SIG-M5 (cell line): Measurements from ENCODE around the gene PGAP1.

Source experiments
- DNase-seq: peaks from one replicate; lab custom pipeline; 2025; lab: John Stamatoyannopoulos, UW

Gene PGAP1, protein sequence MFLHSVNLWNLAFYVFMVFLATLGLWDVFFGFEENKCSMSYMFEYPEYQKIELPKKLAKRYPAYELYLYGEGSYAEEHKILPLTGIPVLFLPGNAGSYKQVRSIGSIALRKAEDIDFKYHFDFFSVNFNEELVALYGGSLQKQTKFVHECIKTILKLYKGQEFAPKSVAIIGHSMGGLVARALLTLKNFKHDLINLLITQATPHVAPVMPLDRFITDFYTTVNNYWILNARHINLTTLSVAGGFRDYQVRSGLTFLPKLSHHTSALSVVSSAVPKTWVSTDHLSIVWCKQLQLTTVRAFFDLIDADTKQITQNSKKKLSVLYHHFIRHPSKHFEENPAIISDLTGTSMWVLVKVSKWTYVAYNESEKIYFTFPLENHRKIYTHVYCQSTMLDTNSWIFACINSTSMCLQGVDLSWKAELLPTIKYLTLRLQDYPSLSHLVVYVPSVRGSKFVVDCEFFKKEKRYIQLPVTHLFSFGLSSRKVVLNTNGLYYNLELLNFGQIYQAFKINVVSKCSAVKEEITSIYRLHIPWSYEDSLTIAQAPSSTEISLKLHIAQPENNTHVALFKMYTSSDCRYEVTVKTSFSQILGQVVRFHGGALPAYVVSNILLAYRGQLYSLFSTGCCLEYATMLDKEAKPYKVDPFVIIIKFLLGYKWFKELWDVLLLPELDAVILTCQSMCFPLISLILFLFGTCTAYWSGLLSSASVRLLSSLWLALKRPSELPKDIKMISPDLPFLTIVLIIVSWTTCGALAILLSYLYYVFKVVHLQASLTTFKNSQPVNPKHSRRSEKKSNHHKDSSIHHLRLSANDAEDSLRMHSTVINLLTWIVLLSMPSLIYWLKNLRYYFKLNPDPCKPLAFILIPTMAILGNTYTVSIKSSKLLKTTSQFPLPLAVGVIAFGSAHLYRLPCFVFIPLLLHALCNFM

GRCh38 chr2:196926562-196927375 lies at the start of gene PGAP1:
TSS of gene PGAP1 (minus strand) at chr2:196926707. CDS start at chr2:196926616, 91 bp downstream.
- DNase-seq: no peak

DNA sequence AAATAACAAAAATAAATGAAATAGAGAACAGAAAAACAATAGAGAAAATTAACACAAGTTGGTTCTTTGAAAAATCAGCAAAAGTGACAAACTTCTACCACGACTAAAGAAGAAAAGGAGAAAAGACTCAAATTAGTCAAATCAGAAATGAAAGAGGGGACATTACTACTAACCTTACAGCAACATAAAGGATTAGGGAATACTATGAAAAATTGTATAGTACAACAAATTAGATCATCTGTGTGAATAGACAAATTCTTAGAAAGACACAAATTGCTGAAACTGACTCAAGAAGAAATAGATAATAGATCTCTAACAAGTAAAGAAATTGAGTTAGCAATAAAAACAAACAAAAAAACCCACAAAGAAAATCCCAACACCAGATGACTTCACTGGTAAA lies 48.5 kb upstream of the PGAP1 start:
- no peak for DNase-seq

DNA sequence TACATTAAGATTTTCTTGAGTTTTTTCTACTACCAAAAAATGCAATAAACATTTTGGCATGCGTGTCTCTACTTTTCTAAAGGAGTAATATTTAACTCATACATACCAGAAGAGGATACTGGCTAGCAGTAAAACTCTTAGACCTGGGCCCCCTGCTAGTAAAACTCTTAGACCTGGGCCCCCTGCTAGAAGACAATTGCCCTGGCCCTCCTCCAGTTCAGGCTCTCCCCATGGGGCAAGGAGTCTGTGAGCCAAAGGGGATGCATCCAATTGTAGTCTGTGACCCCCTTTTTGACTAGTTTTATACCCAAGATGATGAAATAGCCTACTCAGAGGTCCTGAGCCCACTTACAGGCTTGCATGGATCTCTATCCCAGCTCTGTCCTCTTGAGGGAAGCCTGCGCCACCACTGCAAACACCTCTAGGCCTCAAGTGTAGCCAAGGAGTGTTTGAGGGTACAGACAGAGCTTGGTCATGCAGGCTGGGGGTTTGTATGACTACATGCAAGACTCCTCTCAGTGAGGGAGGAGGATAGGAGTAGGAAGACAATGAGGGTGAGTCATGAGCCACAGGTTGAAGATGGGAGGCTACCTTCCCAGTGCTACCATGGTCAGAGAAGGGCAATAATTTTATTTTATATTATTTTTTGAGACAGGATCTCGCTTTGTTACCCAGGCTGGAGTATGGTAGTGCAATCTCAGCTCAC lies 45.2 kb upstream of the PGAP1 start:
- no peak for DNase-seq

DNA sequence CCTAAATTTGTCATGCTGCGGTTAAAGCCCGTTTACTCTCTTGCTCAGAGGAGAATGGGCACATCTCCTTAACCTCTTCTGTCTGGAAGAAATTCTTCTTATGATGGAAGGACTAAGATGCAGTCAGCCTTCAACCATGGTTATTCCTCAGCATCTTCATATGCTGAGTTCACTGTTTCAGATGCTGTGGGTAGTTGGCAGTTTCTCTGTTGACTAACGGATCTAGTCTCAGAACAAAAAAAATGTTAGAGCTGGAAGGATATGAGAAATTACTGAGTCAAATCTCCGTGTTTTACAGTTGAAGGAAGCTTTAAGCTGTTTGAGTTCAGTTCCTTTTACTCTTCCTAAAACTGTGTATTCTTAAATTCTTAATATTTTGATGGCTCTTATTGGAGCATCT lies 43.6 kb upstream of the PGAP1 start:
- no peak for DNase-seq

- DNase-seq: no peak
These were observed 42.0 kb upstream of the PGAP1 start for GRCh38 chr2:196968516-196968915.

DNA sequence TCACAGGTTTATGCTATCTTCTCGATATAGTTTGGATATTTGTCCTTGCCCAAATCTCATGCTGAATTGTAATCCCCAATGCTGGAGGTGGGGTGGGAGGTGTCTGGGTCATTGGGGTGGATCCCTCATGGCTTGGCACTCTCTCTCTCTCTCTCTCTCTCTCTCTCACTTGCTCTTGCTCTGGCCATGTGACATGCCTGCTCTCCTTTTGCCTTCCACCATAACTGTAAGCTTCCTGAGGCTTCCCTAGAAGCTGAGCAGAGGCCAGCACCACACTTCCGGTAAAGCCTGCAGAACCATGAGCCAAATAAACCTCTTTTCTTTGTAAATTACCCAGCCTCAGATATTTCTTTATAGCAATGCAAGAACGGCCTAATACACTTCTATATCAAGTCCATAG lies 41.3 kb upstream of the PGAP1 start:
- no peak for DNase-seq

DNA sequence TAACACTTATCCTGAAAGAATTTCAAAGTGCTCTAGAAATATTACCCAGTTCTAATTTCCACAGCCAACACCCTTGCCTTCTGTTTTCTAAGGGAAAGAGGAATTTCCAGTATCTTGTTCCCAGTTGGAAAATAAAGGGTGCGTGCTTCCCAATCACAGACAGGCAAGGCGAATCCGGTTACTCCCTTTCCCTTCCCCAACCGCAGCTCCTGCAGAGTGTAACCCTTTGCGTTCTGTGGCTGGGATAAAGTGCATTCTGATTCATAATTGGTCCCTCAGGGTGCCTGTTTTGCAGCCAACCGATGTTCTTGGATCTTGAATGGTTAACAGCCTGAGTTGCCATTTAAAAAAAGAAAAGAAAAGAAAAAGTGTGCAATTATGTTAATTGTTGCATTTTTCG lies 40.6 kb upstream of the PGAP1 start:
- no peak for DNase-seq

- DNase-seq: no peak
These were observed 39.6 kb upstream of the PGAP1 start for GRCh38 chr2:196966061-196966460.

- DNase-seq: no peak
These were observed 39.1 kb upstream of the PGAP1 start for GRCh38 chr2:196965651-196966050.

GRCh38 chr2:196963961-196964360 lies 37.5 kb upstream of the PGAP1 start:
- DNase-seq: no peak

GRCh38 chr2:196963043-196963442 lies 36.5 kb upstream of the PGAP1 start:
- DNase-seq: no peak

DNA sequence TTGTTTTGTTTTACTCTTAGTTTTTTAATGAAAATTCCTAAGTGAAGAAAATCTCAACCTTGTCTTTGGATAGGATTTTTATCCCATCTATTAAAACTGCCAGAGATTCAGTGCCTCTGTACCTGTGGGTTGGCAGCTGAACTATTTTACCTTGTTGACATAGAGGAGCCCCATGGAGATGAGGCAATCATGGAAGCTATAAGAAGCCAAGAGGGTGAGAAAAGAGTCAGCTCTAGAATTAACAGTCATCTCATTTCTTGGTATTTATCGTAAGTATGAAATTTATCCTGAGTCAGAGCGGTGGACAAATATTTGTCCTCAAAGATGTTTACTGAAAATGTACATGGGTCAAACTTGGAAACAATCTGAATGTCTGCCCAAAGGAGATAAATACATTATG lies 35.8 kb upstream of the PGAP1 start:
- no peak for DNase-seq

- no peak for DNase-seq
These were observed 35.4 kb upstream of the PGAP1 start for GRCh38 chr2:196961889-196962288.

DNA sequence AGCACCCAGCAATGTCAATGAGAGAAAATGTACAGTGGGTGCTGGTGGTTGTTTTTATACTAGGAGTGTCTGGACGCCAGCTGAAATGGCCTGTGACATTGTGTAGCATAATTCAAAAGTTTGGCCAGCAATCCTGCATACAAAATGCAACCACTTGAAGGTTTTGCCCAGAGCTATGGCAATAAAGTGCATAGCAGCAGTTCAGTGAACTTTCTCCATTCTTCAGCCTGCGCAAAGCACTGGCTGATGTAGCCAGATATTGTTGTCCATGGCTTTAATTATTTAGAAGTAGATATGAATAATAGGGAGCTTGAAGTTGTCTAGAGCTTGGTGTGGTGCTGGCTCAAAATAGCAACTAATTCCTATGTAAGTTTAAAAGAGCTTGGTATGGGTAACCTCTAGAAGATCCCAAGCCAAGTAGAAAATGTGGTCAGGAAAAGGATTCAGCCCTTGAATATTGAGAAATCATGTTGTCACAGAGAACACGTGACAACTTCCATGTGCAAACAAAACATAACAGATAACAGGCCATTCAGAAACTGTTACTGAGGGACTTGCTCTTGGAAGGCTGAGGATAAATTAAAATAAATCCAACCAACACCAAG lies 33.3 kb upstream of the PGAP1 start:
- no peak for DNase-seq

DNA sequence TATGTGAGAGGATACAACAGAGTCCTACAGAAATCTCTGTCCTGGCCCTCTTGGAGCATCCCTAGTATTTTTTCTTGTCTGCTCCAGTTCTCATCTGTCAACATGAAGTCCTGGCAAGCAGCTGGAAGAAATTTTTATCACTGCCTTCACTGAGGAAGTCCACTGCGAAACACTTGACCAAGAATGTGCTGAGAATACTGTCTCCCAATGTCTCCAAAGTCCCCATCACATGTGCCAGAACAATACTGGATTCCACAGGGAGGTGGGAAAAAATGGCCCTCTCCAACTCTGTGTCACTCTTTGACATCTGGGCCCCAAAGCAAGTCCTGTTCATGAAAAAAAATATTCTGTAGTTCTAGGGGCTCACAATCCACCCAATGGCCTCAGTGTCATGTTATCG lies 32.8 kb upstream of the PGAP1 start:
- DNase-seq: no peak

DNA sequence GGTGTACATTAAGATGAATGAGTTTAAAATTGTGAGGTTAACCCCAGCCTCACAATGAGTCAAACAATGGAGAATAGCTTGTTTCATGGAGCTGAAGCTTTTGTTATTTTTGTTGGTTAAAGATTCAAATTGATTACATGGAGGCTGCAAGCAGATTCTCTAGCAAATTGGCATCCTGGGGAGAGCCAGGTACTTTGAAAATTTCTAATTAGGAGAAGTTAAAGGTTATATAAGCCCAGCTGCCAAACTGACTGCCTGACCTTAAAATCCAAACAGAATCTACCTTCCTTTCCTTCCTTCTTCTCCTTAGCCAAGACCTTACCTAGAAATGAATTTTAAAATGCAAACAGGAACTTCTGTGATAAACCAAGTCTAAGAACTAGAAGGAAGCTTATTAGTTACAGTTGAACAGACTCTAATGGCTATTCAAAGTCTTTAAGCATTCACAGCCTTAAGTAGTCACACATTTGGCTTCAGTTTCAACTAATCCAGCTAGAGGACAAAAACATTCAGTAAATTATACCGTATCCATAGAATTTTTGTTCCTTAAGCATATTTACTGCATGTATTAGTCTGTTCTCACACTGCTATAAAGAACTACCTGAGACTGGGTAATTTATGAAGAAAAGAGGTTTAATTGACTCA lies 31.5 kb upstream of the PGAP1 start:
- no peak for DNase-seq

GRCh38 chr2:196957442-196957841 lies 30.9 kb upstream of the PGAP1 start:
- DNase-seq: no peak

DNA sequence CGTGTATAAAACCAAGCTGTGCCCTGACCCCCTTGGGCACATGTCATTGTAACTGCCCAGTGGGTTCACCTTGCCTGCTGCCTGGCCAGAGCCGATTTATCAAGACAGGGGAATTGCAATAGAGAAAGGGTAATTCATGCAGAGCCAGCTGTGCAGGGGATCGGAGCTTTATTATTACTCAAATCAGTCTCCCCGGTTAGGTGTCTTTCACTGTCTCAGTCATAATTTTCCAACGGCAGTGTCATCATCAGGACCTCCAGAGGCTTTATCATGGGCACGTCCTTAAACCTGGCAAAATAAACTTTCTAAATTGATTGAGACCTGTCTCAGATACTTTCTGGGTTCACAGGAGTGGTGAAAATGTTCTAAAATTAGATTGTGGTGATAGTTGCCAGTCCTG lies 29.6 kb upstream of the PGAP1 start:
- DNase-seq: no peak

DNA sequence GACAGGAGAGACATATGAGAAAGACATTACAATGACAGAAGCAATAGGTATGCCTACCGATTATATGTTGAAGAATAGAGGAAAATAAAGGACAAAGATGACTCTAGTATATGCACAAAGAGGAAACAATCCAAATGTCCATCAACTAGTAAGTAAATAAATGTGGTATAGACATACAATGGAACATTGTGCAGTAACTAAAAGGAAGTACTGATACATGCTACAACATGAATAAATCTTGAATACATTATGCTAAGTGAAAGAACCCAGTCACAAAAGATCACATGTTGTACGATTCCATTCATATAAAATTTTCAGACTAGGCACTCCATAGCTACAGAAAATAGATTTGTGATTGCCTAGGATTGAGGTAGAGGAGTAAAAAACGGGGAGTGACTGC lies 28.5 kb upstream of the PGAP1 start:
- no peak for DNase-seq

- DNase-seq: no peak
These were observed 27.5 kb upstream of the PGAP1 start for GRCh38 chr2:196954001-196954400.

DNA sequence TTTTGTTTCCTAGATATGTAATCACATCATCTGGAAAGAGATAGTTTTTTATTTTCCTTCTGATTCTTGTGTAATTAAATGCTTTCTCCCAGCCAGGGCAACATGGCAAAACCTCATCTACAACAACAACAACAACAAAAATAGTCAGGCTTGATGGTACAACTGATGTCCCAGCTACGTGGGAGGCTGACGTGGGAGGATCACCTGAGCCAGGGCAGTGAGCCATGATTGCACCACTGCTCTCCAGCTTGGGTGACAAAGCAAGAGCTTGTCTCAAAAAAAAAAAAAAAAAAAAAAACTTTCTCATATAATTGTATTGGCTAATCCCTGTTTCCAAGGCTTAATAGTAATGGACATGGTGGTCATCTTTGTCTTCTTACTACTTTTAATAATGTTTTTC lies 26.4 kb upstream of the PGAP1 start:
- DNase-seq: no peak
